Stimulated activated CD4-positive, alpha-beta T cell treated with anti-CD3 and anti-CD28 coated beads, Interleukin-15, amount 100 ng/mL, for 1 hour (primary cell): ENCODE results near the gene ANGPTL3.

Source experiments
- DNase-seq, 2 donors: peaks; one replicate each; pipeline ENCODE4 v3.0.0-alpha.2; 2020; ENCODE audit warnings: low read depth in 1 of 2, low spot score in 1 of 2

ANGPTL3 gene

GRCh38 chr1:62628506-62628905, 31.2 kb downstream of the ANGPTL3 start:
- no peak for DNase-seq

- no peak for DNase-seq
Observed at GRCh38 chr1:62637392-62638105, 40.2 kb downstream of the ANGPTL3 start.

GRCh38 chr1:62643283-62643682, 46.0 kb downstream of the ANGPTL3 start:
- DNase-seq, result no peak

GRCh38 chr1:62652387-62652786, 55.1 kb downstream of the ANGPTL3 start:
- no peak for DNase-seq

- no peak for DNase-seq
Observed at GRCh38 chr1:62654744-62655143, 57.4 kb downstream of the ANGPTL3 start.
